A549 (cell line): ENCODE results near the gene EDNRB.

ENCODE experiments used
- CTCF ChIP-seq: fragments of >200 bp; sonication (Bioruptor Twin); formaldehyde crosslinking; IDR thresholded peaks from 3 replicates; pipeline ENCODE4 v1.5.1; 2016
- POLR2A ChIP-seq: IDR thresholded peaks from 2 replicates; pipeline ENCODE4 v1.6.1; 2012; ENCODE audit warnings: mild to moderate bottlenecking, low read length
- REST ChIP-seq: fragments of 200-600 bp; sonication (generic); IDR thresholded peaks from 2 replicates; pipeline ENCODE4 v1.6.1; 2016; ENCODE audit warnings: antibody characterized with exemption, mild to moderate bottlenecking, moderate library complexity
- ZNF302 ChIP-seq: fragments of 250-450 bp; sonication (Bioruptor Pico); IDR thresholded peaks from 2 replicates; pipeline ENCODE4 v1.9.0; 2021; ENCODE audit warnings: inconsistent platforms, mild to moderate bottlenecking, moderate library complexity

- TF ChIP-seq REST (no peak), CTCF (no peak), POLR2A (no peak), ZNF302 (CRISPR knock-in tag) (no peak)
These were observed 61.0 kb downstream of the EDNRB start for GRCh38 chr13:77857531-77858209.
